Measurements from ENCODE around the gene LLPH.

The LLPH gene

GRCh38 chr12:66090157-66090556 is 40.4 kb downstream of the LLPH start:
- no peak for DNase-seq (ENCODE audit: low read depth)

DNA sequence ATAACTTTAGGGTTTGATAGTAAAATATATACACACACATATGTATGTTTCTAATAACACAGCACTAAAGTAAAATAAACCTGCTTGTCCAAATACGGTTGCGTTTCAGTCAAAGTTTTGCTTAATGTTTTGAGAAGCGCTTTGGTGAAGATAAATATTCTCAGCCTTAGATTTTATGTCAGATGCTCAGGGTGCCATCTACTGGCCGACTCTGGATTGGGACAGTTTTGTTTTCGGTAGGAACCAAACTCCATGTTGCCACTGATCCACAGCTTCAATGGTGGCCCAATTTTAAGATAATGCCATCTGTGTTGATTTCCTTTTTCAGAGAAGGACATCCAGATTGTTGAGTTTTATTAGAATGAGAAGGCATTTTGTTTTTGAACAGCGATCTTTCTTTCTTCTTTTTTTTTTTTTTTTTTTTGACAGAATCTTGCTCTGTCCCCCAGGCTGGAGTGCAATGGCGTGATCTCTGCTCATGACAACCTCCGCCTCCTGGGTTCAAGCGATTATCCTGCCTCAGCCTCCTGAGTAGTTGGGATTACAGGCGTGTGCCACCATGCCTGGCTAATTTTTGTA is 43.1 kb downstream of the LLPH start:
- DNase-seq (ENCODE audit: low read depth): peak; percentile 51

GRCh38 chr12:66085998-66086397 is 44.6 kb downstream of the LLPH start:
- no peak for DNase-seq (ENCODE audit: low read depth)

DNA sequence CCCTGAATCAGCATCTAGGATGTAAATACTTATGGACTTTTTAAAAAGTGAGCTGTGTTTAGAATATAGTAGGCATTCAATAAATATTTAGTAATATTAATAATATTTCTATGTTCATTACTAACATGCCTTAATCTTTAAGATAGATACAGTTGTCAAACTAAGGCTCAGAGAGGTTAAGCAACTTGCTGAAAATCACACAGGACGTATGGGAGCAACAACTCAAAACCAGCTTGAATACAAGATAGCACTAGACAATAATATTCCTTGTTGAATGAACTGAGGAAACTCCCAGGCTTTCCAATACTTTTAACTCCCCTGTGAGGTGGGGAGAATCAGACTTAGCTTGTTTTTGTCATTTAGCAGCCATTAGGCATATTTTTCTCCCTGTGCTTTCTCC is 45.3 kb downstream of the LLPH start:
- DNase-seq (ENCODE audit: low read depth): no peak

- no peak for DNase-seq (ENCODE audit: low read depth)
These were observed 46.8 kb downstream of the LLPH start for GRCh38 chr12:66083766-66084165.

DNA sequence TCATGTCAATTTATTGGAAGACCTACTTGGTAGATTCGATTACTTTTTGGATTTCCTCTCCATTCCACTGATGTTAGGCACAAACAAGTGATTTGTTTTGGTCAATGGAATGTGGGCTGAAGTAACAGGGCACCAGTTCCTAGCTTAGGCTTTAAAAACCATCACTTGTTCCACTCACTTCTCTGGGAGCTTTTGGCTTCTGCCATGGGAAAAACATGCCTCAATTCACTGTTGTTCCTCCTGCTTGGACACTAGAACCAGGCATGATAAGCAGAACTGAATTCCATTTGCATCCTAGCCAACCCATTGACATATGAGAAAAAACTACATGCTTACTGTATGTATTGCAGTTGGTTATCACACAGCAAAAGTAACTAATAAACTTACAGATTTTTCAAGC is 47.8 kb downstream of the LLPH start:
- DNase-seq (ENCODE audit: low read depth): no peak

GRCh38 chr12:66080791-66081190 is 49.8 kb downstream of the LLPH start:
- DNase-seq (ENCODE audit: low read depth): no peak

DNA sequence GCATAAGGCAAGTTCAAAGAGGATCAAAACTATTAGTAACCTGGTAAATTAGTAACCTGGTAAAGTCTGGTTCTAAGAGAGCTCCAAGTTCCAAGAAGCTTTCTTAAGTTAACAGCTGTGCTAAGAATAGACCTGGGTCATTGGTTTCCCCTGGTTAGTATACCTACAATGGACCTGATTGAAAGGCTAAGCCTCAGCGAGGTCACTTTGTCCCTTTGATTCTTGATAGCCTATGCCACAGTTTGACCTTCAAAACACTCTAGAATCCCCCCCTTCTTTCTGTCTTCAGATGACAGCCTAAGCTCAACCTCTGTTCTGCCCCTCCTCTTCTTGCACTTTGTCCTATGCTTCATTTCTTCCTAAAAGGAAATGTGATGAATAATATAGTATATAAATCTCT is 53.0 kb downstream of the LLPH start:
- no peak for DNase-seq (ENCODE audit: low read depth)

DNA sequence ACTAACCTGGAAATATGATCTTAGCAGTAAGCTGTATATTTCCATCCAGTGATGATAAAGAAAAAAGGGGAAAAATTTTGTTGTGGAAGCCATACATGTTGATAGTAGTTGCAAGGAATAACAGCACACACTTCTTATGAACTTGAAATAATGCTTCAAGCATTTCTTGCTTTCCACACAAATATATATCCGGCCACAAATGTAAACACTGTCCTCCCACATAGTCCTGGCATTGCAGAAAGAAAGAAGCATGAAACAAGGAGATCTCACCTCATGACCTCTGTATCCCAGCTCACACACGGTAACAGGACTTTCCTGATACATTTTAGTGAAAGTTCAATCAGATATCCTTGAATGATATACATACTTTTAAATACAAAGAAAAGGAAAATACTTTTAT is 56.0 kb downstream of the LLPH start:
- DNase-seq (ENCODE audit: low read depth): no peak

- DNase-seq (ENCODE audit: low read depth): no peak
These were observed 58.0 kb downstream of the LLPH start for GRCh38 chr12:66072566-66072965.

GRCh38 chr12:66072135-66072534 is 58.4 kb downstream of the LLPH start:
- DNase-seq (ENCODE audit: low read depth): no peak

DNA sequence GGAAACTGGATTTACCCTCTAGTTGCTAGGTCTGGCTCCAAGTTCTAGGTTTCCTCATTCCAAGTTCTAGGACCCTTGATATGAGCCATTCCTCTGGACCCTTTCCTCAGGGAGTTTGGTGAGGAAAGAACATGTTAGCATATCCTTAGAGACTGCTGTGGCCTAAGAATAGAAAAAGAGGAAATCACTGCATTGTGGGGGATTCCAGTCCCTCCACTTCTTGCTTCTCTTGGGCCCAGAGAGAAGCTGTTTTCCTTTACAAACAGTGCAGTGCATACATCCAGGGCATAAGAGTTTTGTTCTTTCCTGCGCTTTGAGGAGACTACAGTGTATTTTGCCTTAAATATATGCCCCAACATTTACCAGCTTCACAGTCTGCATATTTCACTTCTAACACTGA is 59.0 kb downstream of the LLPH start:
- no peak for DNase-seq (ENCODE audit: low read depth)

- DNase-seq (ENCODE audit: low read depth): no peak
These were observed 60.0 kb downstream of the LLPH start for GRCh38 chr12:66070378-66071120.

GRCh38 chr12:66066929-66067523 is 63.5 kb downstream of the LLPH start:
- no peak for DNase-seq (ENCODE audit: low read depth)
